Neural progenitor cell (in vitro differentiated cells): ENCODE data around the gene CHADL. TPM values are rescaled to one million over a fixed set of nuclear protein-coding genes. Genes with fewer than 3 reads are reported as not detected.

Experiments used
- DNase-seq: peaks from one replicate; pipeline ENCODE4 v3.0.0-alpha.2; 2016; ENCODE audit warnings: low spot score
- H2AFZ ChIP-seq: fragments of 200-600 bp; sonication (generic); replicated peaks from 2 replicates; pipeline ENCODE4 v1.6.1; 2016; ENCODE audit warnings: antibody characterized with exemption
- H3F3A ChIP-seq: fragments of 200-600 bp; sonication (generic); 2 replicates; pipeline ENCODE4 v1.6.1; 2016; ENCODE audit warnings: antibody characterized with exemption, low read depth
- H3K27ac ChIP-seq: fragments of 200-600 bp; sonication (generic); 2 replicates; pipeline ENCODE4 v1.5.1; 2016; ENCODE audit warnings: mild to moderate bottlenecking
- H3K27me3 ChIP-seq: fragments of 200-600 bp; sonication (generic); 2 replicates; pipeline ENCODE4 v1.6.1; 2016; ENCODE audit warnings: mild to moderate bottlenecking, moderate library complexity
- H3K36me3 ChIP-seq: fragments of 200-600 bp; sonication (generic); 2 replicates; pipeline ENCODE4 v1.5.1; 2016
- H3K4me1 ChIP-seq: fragments of 200-600 bp; sonication (generic); 2 replicates; pipeline ENCODE4 v1.6.1; 2016; ENCODE audit warnings: mixed run types
- H3K4me2 ChIP-seq: fragments of 200-600 bp; sonication (generic); 2 replicates; pipeline ENCODE4 v1.6.1; 2016
- H3K4me3 ChIP-seq: fragments of 200-600 bp; sonication (generic); 2 replicates; pipeline ENCODE4 v1.5.1; 2016
- H3K79me2 ChIP-seq: fragments of 200-600 bp; sonication (generic); 2 replicates; pipeline ENCODE4 v1.6.1; 2016; ENCODE audit warnings: low read depth
- H3K9ac ChIP-seq: fragments of 200-600 bp; sonication (generic); 2 replicates; pipeline ENCODE4 v1.6.1; 2016
- H3K9me3 ChIP-seq: fragments of 200-600 bp; sonication (generic); 2 replicates; pipeline ENCODE4 v1.5.1; 2016; ENCODE audit warnings: low read depth
- H4K20me1 ChIP-seq: fragments of 200-600 bp; sonication (generic); 2 replicates; pipeline ENCODE4 v1.6.1; 2016; ENCODE audit warnings: low read depth
- H3K27ac Mint-ChIP-seq: 3 replicates; pipeline ENCODE4 v1.8.0; 2021; ENCODE audit warnings: mixed read lengths
- H3K27me3 Mint-ChIP-seq: 2 replicates; pipeline ENCODE4 v1.8.0; 2022; ENCODE audit warnings: low read depth, mild to moderate bottlenecking, inconsistent platforms, moderate library complexity, mixed read lengths; ENCODE audit not compliant: insufficient read depth
- H3K36me3 Mint-ChIP-seq: 3 replicates; pipeline ENCODE4 v1.8.0; 2021; ENCODE audit warnings: mixed read lengths
- H3K4me1 Mint-ChIP-seq: 3 replicates; pipeline ENCODE4 v1.8.0; 2021; ENCODE audit warnings: mixed read lengths
- H3K4me3 Mint-ChIP-seq: 3 replicates; pipeline ENCODE4 v1.8.0; 2021; ENCODE audit warnings: mild to moderate bottlenecking, moderate library complexity, mixed read lengths
- H3K9me3 Mint-ChIP-seq: 3 replicates; pipeline ENCODE4 v1.8.0; 2020; ENCODE audit warnings: mixed read lengths
- EZH2 ChIP-seq: fragments of 200-600 bp; sonication (generic); IDR thresholded peaks from 2 replicates; pipeline ENCODE4 v1.6.1; 2017; ENCODE audit warnings: antibody characterized with exemption, mild to moderate bottlenecking, moderate library complexity
- EZH2phosphoT487 ChIP-seq: fragments of 200-600 bp; sonication (generic); IDR thresholded peaks from 2 replicates; pipeline ENCODE4 v1.6.1; 2017; ENCODE audit warnings: antibody characterized with exemption
- total RNA-seq: library from RNA; depleted of rRNA; stranded (reverse); fragments of >200 nt; gene quantifications from 2 replicates; pipeline ENCODE4 v1.2.3, GENCODE V29; 2015; ENCODE audit warnings: low replicate concordance
- TF ChIP-seq, protein P1 (sequence below): fragments of 200-600 bp; sonication (generic); IDR thresholded peaks from 2 replicates; pipeline ENCODE4 v1.5.1; 2017; ENCODE audit warnings: antibody characterized with exemption, mild to moderate bottlenecking

Gene CHADL
- total RNA-seq, 1 donor from 2014 or later, result not detected

- H3K9me3 ChIP-seq, result no peaks in the 10 kb centered on the region
- H2AFZ ChIP-seq, result no peak overlapping the region
- no peak overlapping the region for H3K9ac ChIP-seq
- no peaks in the 10 kb centered on the region for H4K20me1 ChIP-seq
- Mint-ChIP-seq H3K9me3 (no peaks in the 10 kb centered on the region), H3K4me1 (peaks cover 2% of the 10 kb centered on the region), H3K36me3 (peaks cover 12% of the 10 kb centered on the region), H3K27ac (no peak overlapping the region), H3K27me3 (peaks cover 3% of the 10 kb centered on the region), H3K4me3 (no peak overlapping the region)
- no peaks in the 10 kb centered on the region for H3K27me3 ChIP-seq
- no peak for DNase-seq
- TF ChIP-seq EZH2 (no peak), EZH2phosphoT487 (no peak)
- TF ChIP-seq, protein P1, sequence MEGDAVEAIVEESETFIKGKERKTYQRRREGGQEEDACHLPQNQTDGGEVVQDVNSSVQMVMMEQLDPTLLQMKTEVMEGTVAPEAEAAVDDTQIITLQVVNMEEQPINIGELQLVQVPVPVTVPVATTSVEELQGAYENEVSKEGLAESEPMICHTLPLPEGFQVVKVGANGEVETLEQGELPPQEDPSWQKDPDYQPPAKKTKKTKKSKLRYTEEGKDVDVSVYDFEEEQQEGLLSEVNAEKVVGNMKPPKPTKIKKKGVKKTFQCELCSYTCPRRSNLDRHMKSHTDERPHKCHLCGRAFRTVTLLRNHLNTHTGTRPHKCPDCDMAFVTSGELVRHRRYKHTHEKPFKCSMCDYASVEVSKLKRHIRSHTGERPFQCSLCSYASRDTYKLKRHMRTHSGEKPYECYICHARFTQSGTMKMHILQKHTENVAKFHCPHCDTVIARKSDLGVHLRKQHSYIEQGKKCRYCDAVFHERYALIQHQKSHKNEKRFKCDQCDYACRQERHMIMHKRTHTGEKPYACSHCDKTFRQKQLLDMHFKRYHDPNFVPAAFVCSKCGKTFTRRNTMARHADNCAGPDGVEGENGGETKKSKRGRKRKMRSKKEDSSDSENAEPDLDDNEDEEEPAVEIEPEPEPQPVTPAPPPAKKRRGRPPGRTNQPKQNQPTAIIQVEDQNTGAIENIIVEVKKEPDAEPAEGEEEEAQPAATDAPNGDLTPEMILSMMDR, result no peak
- H3F3A ChIP-seq, result peaks cover 4% of the 10 kb centered on the region
- no peaks in the 10 kb centered on the region for H3K36me3 ChIP-seq
- no peak overlapping the region for H3K27ac ChIP-seq
- H3K4me1 ChIP-seq, result no peaks in the 10 kb centered on the region
- H3K79me2 ChIP-seq, result no peaks in the 10 kb centered on the region
- no peak overlapping the region for H3K4me2 ChIP-seq
- no peak overlapping the region for H3K4me3 ChIP-seq
Observed at GRCh38 chr22:41222846-41223507, 17.8 kb downstream of the CHADL start.

GRCh38 chr22:41217553-41218157 lies 23.1 kb downstream of the CHADL start:
- H3K27me3 Mint-ChIP-seq, result peaks cover 3% of the 10 kb centered on the region
- H3K79me2 ChIP-seq, result no peaks in the 10 kb centered on the region
- peaks cover 18% of the 10 kb centered on the region for H3F3A ChIP-seq
- no peak overlapping the region for H2AFZ ChIP-seq
- peaks cover 38% of the 10 kb centered on the region for H3K36me3 Mint-ChIP-seq
- H3K27me3 ChIP-seq, result no peaks in the 10 kb centered on the region
- peak overlapping the region; percentile 49 for H3K4me3 Mint-ChIP-seq
- H3K9me3 ChIP-seq, result no peaks in the 10 kb centered on the region
- DNase-seq, result peak; percentile 75
- no peak overlapping the region for H3K4me3 ChIP-seq
- peaks cover 20% of the 10 kb centered on the region for H3K4me1 Mint-ChIP-seq
- H3K9ac ChIP-seq, result no peak overlapping the region
- H3K27ac Mint-ChIP-seq, result peak overlapping the region; percentile 81
- peak overlapping the region; percentile 75 for H3K27ac ChIP-seq
- H3K4me2 ChIP-seq, result peak overlapping the region; percentile 35
- peaks cover 12% of the 10 kb centered on the region for H3K9me3 Mint-ChIP-seq
- TF ChIP-seq, protein P1, result no peak
- no peak for TF ChIP-seq EZH2
- H4K20me1 ChIP-seq, result no peaks in the 10 kb centered on the region
- no peaks in the 10 kb centered on the region for H3K36me3 ChIP-seq
- no peaks in the 10 kb centered on the region for H3K4me1 ChIP-seq

DNA sequence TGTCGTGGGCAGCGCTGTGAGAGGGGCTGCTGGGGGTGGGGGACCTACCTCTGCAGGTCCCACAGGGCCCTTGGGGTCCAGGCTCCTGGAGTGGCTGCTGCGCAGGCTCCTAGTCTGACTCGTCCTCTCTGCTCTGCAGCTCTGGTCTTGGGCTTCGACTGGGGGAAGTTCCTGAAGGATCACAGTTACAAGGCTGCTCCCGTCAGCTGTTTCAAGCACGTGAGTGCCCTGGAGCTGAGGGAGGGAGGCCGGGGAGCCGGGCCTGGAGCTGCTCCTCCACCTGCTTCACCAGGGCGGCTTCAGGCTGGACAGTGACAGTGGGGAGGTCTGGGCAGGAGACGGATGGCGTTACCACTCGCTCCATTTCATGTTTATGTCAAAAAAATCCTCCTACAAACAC lies 23.7 kb downstream of the CHADL start:
- DNase-seq, result no peak
- H3K4me3 Mint-ChIP-seq, result no peak overlapping the region
- peak overlapping the region; percentile 35 for H3K4me2 ChIP-seq

More for the DNA sequence above, 23.7 kb downstream of the CHADL start:
- H3K9me3 Mint-ChIP-seq, result peaks cover 12% of the 10 kb centered on the region
- H3K4me1 ChIP-seq, result no peaks in the 10 kb centered on the region
- peaks cover 3% of the 10 kb centered on the region for H3K27me3 Mint-ChIP-seq
- H3F3A ChIP-seq, result peaks cover 18% of the 10 kb centered on the region
- TF ChIP-seq EZH2, result no peak
- TF ChIP-seq, protein P1, result no peak
- TF ChIP-seq EZH2phosphoT487, result no peak
- H3K9me3 ChIP-seq, result no peaks in the 10 kb centered on the region
- H3K4me3 ChIP-seq, result no peak overlapping the region
- H3K36me3 ChIP-seq, result no peaks in the 10 kb centered on the region
- peaks cover 40% of the 10 kb centered on the region for H3K36me3 Mint-ChIP-seq
- peak overlapping the region; percentile 50 for H3K27ac Mint-ChIP-seq
- no peaks in the 10 kb centered on the region for H3K79me2 ChIP-seq
- H3K4me1 Mint-ChIP-seq, result peaks cover 20% of the 10 kb centered on the region
- H3K27me3 ChIP-seq, result no peaks in the 10 kb centered on the region
- no peaks in the 10 kb centered on the region for H4K20me1 ChIP-seq
- peak overlapping the region; percentile 75 for H3K27ac ChIP-seq
- H2AFZ ChIP-seq, result no peak overlapping the region
- no peak overlapping the region for H3K9ac ChIP-seq
